Peyer's patch (tissue), 4 donors: ENCODE results near the gene SLC25A26. TPM values are rescaled to one million over a fixed set of nuclear protein-coding genes. Genes with fewer than 3 reads are reported as not detected.

Experiments used
- DNase-seq, 3 donors: peaks; one replicate each; pipeline ENCODE4 v3.0.0-alpha.2; 2017 to 2019
- H3K27ac ChIP-seq, 4 donors: fragments of 200-600 bp; sonication (generic); one replicate each; pipeline ENCODE4 v1.5.1; 2016 to 2019
- H3K27me3 ChIP-seq, 2 donors: fragments of 200-600 bp; sonication (generic); one replicate each; pipeline ENCODE4 v1.5.1; 2019
- H3K36me3 ChIP-seq, 3 donors: fragments of 200-600 bp; sonication (generic); one replicate each; pipeline ENCODE4 v1.5.1; 2016 to 2019
- H3K4me1 ChIP-seq, 4 donors: fragments of 200-600 bp; sonication (generic); one replicate each; pipeline ENCODE4 v1.5.1; 2016 to 2019
- H3K4me3 ChIP-seq, 4 donors: fragments of 200-600 bp; sonication (generic); 1 replicate in 3 of 4; 2 replicates in 1 of 4; pipeline ENCODE4 v1.5.1; 2016 to 2019; ENCODE audit warnings: mild to moderate bottlenecking in 1 of 4
- H3K9me3 ChIP-seq, 4 donors: fragments of 200-600 bp; sonication (generic); one replicate each; pipeline ENCODE4 v1.5.1; 2016 to 2019; ENCODE audit warnings: mild to moderate bottlenecking in 1 of 4
- CTCF ChIP-seq, 6 experiments: fragments of 450-650 bp in 4 of 6; fragments of 200-600 bp in 2 of 6; sonication (generic) in 1 of 6; IDR thresholded peaks; one replicate each; pipeline ENCODE4 v1.5.1; 2017 to 2019; ENCODE audit warnings: antibody characterized with exemption in 6 of 6, mild to moderate bottlenecking in 3 of 6, moderate library complexity in 1 of 6
- POLR2A ChIP-seq, 2 donors: fragments of 450-650 bp; IDR thresholded peaks; one replicate each; pipeline ENCODE4 v1.5.1; 2017; ENCODE audit warnings: antibody characterized with exemption in 2 of 2, mild to moderate bottlenecking in 2 of 2, moderate library complexity in 2 of 2
- total RNA-seq, 4 donors: library from RNA; depleted of rRNA; stranded (reverse); fragments of >200 nt; gene quantifications; one replicate each; pipeline ENCODE4 v1.1.0, GENCODE V29; 2016

Gene SLC25A26
- total RNA-seq, 4 donors from 2014 or later = 11.9 to 28.9 (median 17.7) TPM

- H3K9me3 ChIP-seq = peaks cover 0 to 13% (median 5%) of the 10 kb centered on the region in 4 donors
- peak overlapping the region in 1 of 4 donors; percentile 14 for H3K27ac ChIP-seq
- H3K4me1 ChIP-seq = peaks cover 0 to 26% (median 0%) of the 10 kb centered on the region in 4 donors
- H3K36me3 ChIP-seq = no peaks in the 10 kb centered on the region
- TF ChIP-seq CTCF (IDR thresholded peaks at IDR 0.05) (no peak), POLR2A (IDR thresholded peaks at IDR 0.05) (no peak)
- DNase-seq = no peak
- no peaks in the 10 kb centered on the region for H3K27me3 ChIP-seq
- H3K4me3 ChIP-seq = no peak overlapping the region
Measured at GRCh38 chr3:66423791-66424190, 203.0 kb downstream of the SLC25A26 start.

GRCh38 chr3:66425032-66425431 is 204.2 kb downstream of the SLC25A26 start:
- Histone ChIP-seq H3K36me3 (no peaks in the 10 kb centered on the region), H3K4me3 (no peak overlapping the region), H3K27me3 (no peaks in the 10 kb centered on the region), H3K27ac (peak overlapping the region in 2 of 4 donors; percentile 22 to 28), H3K4me1 (peaks cover 0 to 24% (median 0%) of the 10 kb centered on the region in 4 donors), H3K9me3 (peaks cover 0 to 13% (median 5%) of the 10 kb centered on the region in 4 donors)
- TF ChIP-seq POLR2A (IDR thresholded peaks at IDR 0.05) (no peak), CTCF (IDR thresholded peaks at IDR 0.05) (no peak)
- DNase-seq = no peak

GRCh38 chr3:66425576-66426114 is 204.8 kb downstream of the SLC25A26 start:
- Histone ChIP-seq H3K4me3 (no peak overlapping the region), H3K27ac (peak overlapping the region in 2 of 4 donors; percentile 22 to 28), H3K9me3 (peaks cover 0 to 13% (median 5%) of the 10 kb centered on the region in 4 donors), H3K36me3 (no peaks in the 10 kb centered on the region), H3K4me1 (peaks cover 0 to 28% (median 0%) of the 10 kb centered on the region in 4 donors), H3K27me3 (no peaks in the 10 kb centered on the region)
- TF ChIP-seq POLR2A (IDR thresholded peaks at IDR 0.05) (no peak), CTCF (IDR thresholded peaks at IDR 0.05) (no peak)
- no peak for DNase-seq

GRCh38 chr3:66426135-66426534 is 205.3 kb downstream of the SLC25A26 start:
- H3K4me1 ChIP-seq = peaks cover 0 to 28% (median 0%) of the 10 kb centered on the region in 4 donors
- DNase-seq = no peak
- H3K27ac ChIP-seq = no peak overlapping the region
- H3K27me3 ChIP-seq = no peaks in the 10 kb centered on the region
- H3K4me3 ChIP-seq = no peak overlapping the region
- peaks cover 0 to 13% (median 5%) of the 10 kb centered on the region in 4 donors for H3K9me3 ChIP-seq
- no peak for TF ChIP-seq CTCF (IDR thresholded peaks at IDR 0.05)
- no peaks in the 10 kb centered on the region for H3K36me3 ChIP-seq

GRCh38 chr3:66427352-66427751 is 206.6 kb downstream of the SLC25A26 start:
- peaks cover 0 to 32% (median 0%) of the 10 kb centered on the region in 4 donors for H3K4me1 ChIP-seq
- H3K4me3 ChIP-seq = no peak overlapping the region
- DNase-seq = no peak
- H3K27me3 ChIP-seq = no peaks in the 10 kb centered on the region
- no peaks in the 10 kb centered on the region for H3K36me3 ChIP-seq
- TF ChIP-seq CTCF (IDR thresholded peaks at IDR 0.05) = no peak
- TF ChIP-seq POLR2A (IDR thresholded peaks at IDR 0.05) = no peak
- H3K9me3 ChIP-seq = peaks cover 0 to 5% (median 0%) of the 10 kb centered on the region in 4 donors
- no peak overlapping the region for H3K27ac ChIP-seq
